GM19239 (cell line): Measurements from ENCODE around the gene EVC.

Experiments
- DNase-seq: peaks from one replicate; pipeline ENCODE4 v3.0.0; 2011; ENCODE audit warnings: low spot score; ENCODE audit not compliant: insufficient read length
- FAIRE-seq: peaks from 2 replicates; lab custom pipeline; 2011; peaks lifted over from hg19 to GRCh38; lab: Jason Lieb, UNC

EVC gene

DNA sequence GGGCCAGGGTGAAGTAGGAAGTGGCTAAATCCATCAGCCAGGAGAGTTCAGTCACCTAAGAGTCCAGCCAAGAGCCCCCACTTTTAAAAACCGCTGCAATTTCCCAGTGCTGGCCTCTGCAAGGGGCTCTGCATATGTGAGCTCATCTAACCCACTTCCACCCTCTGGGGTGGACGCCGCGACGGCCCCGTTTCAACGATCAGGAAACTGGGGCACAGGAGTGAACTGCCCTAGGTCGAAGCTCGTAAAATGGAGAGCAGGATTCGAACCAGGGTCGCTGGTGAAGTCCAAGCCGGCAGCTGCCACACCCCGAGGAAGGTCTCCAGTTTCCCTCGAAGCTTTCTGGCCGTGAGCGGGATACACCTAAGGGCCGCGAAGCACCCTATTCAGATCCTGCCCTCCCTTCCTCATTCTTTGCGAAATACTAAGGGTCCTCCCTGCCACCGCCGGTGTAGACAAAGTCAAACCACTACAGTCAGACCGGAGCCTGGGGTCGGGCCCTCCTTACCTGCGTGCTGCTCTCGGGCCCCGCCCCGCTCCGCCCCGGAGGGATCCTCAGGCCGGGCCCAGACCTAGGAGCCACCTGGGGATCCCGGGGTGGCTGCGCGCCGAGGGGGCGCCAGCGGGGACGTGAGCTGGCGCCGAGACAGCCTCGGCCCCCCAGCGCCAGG, 3.1 kb upstream of the EVC start:
- DNase-seq (no peak), FAIRE-seq (no peak)

DNA sequence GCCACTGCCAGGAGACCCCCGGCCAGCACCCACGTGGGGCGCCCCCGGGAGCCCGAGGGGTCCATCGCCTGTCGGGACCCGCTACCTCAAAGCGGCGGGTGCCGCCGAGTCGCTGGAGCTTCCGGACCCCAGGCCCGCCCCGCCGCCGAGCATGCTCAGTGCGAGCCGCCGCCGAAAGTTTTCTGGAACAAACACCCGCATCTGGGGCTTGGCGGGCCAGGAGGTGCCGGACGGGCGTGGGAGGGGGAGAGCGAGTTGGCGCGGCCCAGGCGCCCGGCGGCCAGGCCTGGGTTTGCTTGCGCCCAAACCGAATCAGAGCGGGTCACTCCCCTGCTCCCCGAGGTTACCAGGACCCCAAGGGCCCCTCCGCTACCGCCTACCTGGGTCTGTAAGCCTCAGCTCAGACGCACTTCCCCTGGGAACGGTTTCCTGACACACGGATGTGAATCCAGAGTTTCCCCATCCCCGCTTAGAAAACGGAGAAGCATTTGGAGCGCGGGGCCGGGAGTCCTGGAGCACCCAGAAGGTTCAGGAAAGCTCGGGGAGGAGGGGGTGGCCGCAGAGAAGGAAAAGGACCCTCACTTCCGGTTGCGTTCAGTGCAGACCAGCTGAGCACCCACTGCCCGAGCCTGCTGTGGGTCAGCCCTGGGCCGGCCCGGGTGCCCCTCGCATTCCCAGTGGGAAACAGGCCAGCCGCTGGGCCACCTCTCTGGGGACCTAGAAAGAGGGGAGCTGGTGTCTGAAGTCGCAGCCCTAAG, 2.4 kb upstream of the EVC start, which contains the start of gene EVC2:
Gene EVC2 (minus strand): TSS at position 111 of the 758 bp plus-strand sequence. CDS start 46 bp downstream, at position 65.
- FAIRE-seq, result no peak

GRCh38 chr4:5709207-5709575, 1.8 kb upstream of the EVC start:
- no peak for FAIRE-seq
- no peak for DNase-seq

More for the DNA sequence above, 2.4 kb upstream of the EVC start, which contains the start of gene EVC2:
- DNase-seq, result no peak

GRCh38 chr4:5710065-5710960, 688 bp upstream of the EVC start:
- DNase-seq (no peak), FAIRE-seq (no peak)

- no peak for DNase-seq
- no peak for FAIRE-seq
Measured at GRCh38 chr4:5711479-5712184, 631 bp downstream of the EVC start.

DNA sequence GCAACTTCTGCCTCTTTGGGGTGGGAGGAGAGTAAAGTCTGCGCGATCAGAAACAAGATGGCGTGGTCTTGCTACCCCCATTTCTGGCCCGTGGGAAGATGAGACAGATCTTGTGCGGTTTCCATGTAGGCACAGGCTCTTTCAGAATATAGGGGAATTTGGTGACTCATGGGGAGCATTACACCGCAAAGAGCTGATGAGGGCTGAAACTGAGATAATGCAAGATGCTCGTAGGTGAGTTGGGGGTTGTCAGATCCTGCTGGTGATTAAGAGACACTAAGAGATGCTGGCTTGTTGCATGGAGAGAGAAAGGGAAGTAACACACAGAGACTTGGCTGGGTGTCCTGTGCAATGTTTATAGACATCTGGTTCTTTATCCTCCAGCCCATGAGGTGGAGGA, 1.5 kb downstream of the EVC start:
- FAIRE-seq, result no peak
- no peak for DNase-seq

DNA sequence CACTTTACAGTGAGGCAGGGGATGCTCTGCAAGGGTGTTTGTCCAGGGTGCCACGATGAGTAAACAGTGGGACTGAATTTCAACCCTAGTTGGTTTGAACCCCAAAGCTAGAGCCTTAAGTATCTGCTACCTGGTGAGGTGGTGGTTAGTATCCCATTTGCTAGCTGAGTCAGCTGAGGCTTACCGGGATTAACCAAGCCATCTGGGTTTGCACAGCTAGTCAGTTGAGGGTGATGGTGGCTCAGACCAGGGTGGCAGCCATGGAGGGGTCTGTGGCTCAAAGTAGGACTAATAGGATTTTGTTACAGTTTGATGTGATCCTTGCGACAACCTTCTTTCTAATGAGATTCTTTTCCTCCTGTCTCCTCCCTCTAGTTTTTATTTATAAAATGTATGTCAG, 1.9 kb downstream of the EVC start:
- no peak for DNase-seq
- no peak for FAIRE-seq

DNA sequence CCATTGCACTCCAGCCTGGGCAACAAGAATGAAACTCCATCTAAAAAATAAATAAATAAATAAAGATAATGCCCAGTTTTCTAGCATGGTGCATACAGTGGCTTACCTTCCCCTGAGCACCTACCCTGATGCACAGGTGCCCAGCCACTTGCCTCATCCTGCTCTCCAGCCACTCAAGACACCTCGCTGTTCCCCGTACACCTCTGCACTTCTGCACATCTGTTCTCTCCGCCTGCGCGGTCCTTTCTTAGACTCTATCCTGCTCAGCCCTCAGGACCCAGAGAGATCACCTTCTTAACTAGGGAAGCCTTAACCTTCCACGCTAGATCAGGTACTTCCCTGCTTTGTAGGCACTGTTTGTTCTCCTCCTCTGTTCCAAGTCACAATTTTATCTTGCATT, 2.9 kb downstream of the EVC start:
- no peak for DNase-seq
- FAIRE-seq, result no peak

GRCh38 chr4:5715357-5715756, 4.4 kb downstream of the EVC start:
- DNase-seq, result no peak
- FAIRE-seq, result no peak

- DNase-seq (no peak), FAIRE-seq (no peak)
Measured at GRCh38 chr4:5716391-5716790, 5.4 kb downstream of the EVC start.

DNA sequence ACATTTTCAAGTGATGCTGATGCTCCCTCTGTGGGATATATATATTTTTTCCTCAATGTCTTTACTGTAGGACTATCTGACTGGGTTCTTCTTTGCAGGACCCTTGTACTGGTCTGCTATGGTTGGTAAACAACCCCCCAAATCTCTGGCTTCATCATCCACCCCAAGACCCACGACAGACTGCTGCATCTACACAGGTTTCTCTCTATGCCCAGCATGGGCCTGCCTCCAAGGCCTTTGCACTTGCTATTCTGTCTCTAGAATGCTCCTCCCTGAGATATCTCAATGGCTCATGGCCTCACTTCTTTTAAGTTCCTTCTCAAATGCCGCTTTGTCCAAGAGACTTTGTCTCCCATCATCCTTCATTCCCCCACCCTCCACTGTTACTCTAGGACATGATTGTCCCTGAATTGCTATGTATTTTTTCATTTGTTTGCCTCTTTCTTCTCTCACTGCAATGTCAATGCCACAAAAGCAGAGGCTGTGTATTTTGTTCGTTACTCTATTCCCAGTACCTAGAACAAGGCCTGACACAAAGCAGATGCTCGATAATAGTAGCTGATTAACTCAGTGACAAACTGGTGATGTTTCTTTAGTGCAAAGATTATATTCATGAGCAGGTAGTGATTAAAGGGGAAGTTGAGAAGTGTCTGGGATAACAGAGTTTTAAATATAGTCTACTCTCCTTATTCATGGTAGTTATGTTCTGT, 6.6 kb downstream of the EVC start:
- FAIRE-seq, result no peak

DNA sequence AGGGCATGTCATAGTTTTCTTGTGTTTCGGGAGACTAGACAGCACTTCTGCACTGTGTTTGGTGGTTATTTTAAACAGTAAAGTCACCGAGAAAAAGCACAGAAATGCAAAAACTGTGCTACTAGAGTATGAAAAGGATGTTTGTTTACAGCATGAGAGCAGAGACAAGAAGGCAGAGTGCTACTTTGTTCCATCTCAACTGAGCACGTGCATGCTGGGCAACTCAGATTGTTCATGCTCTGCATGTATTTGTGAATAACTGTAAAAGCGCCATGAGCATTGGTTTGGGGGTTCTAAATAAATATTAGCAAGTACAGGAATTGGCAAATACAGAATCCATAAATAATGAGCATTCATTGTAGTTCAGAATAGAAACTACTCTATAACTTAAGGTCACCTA, 7.4 kb downstream of the EVC start:
- no peak for DNase-seq
- no peak for FAIRE-seq

More for the DNA sequence above, 6.6 kb downstream of the EVC start:
- DNase-seq, result no peak

- FAIRE-seq (no peak), DNase-seq (no peak)
Measured at GRCh38 chr4:5719350-5720055, 8.5 kb downstream of the EVC start.

DNA sequence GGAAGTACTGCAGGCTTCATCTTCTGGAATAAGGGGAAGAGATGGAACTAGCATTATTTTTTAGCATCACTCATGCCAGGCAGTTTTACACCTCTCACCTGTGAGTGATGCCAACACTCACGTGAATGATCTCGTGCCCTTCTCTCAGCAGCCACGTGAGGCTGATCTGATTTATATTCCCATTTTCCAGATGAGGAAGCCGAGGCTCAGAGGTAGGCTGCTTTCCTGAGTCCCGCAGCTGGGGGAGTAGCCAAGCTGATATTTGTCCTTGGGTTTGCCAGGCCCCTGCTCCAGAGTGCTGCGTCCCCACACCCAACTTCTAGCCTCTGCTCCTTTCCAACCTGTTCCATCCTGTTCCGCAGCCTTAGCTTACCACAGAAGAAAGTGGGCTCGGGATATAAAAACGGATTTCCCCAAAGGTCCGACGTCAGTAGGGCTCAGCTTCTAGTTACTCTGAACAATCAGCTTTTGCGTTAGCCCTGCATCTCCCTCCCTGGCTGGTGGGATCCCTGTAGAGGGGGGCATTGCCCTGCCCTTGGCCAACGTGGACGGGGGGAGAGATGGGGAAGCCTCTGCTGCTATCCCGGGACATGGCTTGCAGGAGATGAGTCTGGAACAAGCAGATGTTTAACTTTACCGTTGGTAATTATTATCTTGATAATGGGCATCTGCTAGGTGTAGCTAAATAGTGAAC, 9.3 kb downstream of the EVC start:
- DNase-seq (no peak), FAIRE-seq (no peak)

DNA sequence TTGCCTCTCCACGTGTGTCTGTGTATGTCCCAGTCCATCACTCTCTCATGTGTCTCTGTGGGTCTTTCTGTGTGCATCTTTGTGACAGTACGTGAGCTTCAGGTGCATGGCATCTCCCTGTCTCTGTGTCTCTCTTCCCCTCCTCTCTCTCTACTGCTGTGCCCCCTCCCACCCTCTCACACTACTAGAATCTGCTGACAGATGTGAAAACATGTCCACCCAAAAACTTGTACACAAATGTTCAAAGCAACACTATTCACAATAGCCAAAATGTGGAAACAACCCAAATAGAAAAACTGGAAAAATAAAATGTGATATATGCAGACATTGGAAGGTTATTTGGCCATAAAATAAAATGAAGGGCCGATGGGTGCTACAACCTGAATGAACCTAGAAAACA, 10.0 kb downstream of the EVC start:
- FAIRE-seq, result no peak
- no peak for DNase-seq

GRCh38 chr4:5721923-5722322, 10.9 kb downstream of the EVC start:
- no peak for FAIRE-seq
- no peak for DNase-seq

DNA sequence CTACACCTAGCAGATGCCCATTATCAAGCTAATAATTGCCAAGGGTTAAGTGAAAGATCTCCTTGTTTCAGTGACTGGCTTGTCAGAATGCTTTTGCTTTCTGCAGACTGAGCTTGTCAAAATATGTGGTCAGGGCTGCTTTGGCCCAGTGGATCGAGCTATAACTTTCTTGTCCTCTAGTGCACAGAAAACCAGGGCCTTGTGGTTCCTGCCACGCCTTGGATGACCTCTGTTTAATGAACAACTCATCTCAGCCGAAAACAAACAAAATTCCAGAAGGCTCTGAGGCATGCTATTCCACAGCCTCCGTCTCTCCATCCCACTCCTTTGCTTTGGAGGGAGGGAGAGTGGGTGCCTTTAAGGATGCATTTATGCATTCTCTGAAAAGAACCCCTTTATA, 11.3 kb downstream of the EVC start:
- FAIRE-seq (no peak), DNase-seq (no peak)

GRCh38 chr4:5724377-5724776, 13.4 kb downstream of the EVC start:
- DNase-seq (no peak), FAIRE-seq (no peak)
